T-helper 2 cell treated with Interferon-gamma antibody and Interleukin-4, amounts not matched to agents 5 μg/mL and 100 μg/mL, for 36 hours (primary cell): ENCODE data around the gene CACNA1S.

Experiments used
- DNase-seq: peaks from one replicate; pipeline ENCODE4 v3.0.0; 2021; ENCODE audit warnings: low spot score
- H3K27ac Mint-ChIP-seq: one replicate; pipeline ENCODE4 v1.8.0; 2021; ENCODE audit warnings: mild to moderate bottlenecking, mixed read lengths
- H3K27me3 Mint-ChIP-seq: one replicate; pipeline ENCODE4 v1.8.0; 2021; ENCODE audit warnings: low read depth, mixed read lengths
- H3K36me3 Mint-ChIP-seq: one replicate; pipeline ENCODE4 v1.8.0; 2021; ENCODE audit warnings: low read depth, mixed read lengths
- H3K4me1 Mint-ChIP-seq: one replicate; pipeline ENCODE4 v1.8.0; 2021; ENCODE audit warnings: low read depth, mixed read lengths
- H3K4me3 Mint-ChIP-seq: one replicate; pipeline ENCODE4 v1.8.0; 2022; ENCODE audit warnings: mild to moderate bottlenecking, moderate library complexity, mixed read lengths
- H3K9me3 Mint-ChIP-seq: one replicate; pipeline ENCODE4 v1.8.0; 2021; ENCODE audit warnings: mixed read lengths

The CACNA1S gene

DNA sequence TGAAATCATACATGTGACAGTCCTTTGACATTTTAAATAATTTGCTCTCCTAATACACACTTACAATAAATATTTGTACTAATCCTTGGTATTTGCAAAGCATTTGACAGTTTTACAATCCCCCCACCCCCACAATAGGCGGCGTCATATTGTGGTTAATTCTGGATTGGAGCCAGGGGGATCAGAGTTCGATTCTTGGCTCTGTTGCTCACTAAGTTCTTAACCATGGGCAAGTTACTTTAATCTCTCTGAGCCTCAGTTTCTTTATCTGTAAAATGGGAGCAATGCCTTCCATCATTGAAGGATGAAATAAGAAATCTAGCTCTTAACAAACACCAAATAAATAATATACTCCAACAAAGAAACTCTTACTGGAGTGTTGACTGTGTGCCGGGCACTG is 23.8 kb downstream of the CACNA1S start:
- DNase-seq, result no peak
- H3K27me3 Mint-ChIP-seq, result peaks cover 11% of the 10 kb centered on the region
- no peak overlapping the region for H3K27ac Mint-ChIP-seq
- no peaks in the 10 kb centered on the region for H3K36me3 Mint-ChIP-seq
- no peaks in the 10 kb centered on the region for H3K9me3 Mint-ChIP-seq
- H3K4me3 Mint-ChIP-seq, result no peak overlapping the region
- no peaks in the 10 kb centered on the region for H3K4me1 Mint-ChIP-seq

DNA sequence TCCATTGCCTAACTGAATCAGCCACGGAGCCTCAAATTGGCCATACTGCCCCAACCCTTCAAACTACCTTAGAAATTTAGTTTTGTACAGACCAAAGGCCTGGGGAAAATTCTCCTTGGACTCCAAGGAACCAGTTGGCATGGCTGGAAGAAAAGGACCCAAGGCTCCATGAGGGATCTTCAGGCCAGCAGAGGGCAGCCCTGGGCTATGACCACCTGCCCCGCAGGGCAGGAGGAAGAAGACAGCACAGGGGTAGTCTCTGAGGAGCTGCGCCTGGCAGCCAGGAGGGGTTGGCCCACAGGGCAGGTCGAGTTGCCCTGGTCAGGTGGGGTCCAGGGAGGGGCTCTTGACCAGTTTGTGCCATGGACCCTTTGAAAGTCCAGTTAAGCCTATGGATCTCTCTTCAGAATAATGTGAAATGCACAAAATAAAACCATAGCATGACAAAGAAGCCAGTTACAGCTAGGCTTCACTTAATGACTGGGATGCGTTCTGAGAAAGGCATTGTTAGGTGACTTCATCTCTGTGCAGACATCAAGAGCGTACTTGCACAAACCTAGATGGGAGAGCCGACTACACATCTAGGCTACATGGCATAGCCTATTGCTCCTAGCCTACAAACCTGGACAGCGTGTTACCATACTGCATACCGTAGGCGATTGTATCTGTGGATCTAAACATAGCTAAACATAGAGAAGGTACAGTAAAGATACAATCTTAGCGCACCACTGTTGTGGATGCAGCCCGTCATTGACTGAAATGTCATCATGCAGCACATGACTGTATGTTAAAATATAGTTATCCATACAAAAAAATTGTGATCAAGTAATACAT is 26.1 kb downstream of the CACNA1S start:
- no peaks in the 10 kb centered on the region for H3K36me3 Mint-ChIP-seq
- no peaks in the 10 kb centered on the region for H3K4me1 Mint-ChIP-seq
- peak; percentile 5 for DNase-seq
- no peaks in the 10 kb centered on the region for H3K9me3 Mint-ChIP-seq
- peaks cover 19% of the 10 kb centered on the region for H3K27me3 Mint-ChIP-seq
- H3K4me3 Mint-ChIP-seq, result no peak overlapping the region
- H3K27ac Mint-ChIP-seq, result no peak overlapping the region

DNA sequence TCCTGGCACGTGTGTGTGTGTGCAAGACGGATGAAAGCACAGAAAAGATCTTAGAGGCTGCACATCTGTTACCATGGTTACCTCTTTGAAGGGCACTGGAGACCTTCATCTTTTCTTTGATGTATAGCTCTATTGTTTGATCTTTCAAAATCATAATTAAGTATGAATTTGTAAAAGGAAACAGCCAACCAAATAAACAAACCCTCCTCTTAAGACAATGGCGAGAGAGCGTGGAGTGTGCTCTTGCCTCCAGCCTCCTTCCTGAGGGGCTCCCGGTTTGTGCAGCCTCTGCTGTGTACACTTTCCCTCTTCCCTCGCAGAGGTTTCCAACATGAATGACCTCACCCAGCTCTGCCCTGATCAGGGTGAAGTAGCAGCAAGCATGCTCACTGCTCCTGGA is 27.9 kb downstream of the CACNA1S start:
- Mint-ChIP-seq H3K4me3 (no peak overlapping the region), H3K27ac (no peak overlapping the region), H3K4me1 (no peaks in the 10 kb centered on the region), H3K9me3 (no peaks in the 10 kb centered on the region), H3K27me3 (peaks cover 23% of the 10 kb centered on the region), H3K36me3 (no peaks in the 10 kb centered on the region)
- DNase-seq, result no peak

DNA sequence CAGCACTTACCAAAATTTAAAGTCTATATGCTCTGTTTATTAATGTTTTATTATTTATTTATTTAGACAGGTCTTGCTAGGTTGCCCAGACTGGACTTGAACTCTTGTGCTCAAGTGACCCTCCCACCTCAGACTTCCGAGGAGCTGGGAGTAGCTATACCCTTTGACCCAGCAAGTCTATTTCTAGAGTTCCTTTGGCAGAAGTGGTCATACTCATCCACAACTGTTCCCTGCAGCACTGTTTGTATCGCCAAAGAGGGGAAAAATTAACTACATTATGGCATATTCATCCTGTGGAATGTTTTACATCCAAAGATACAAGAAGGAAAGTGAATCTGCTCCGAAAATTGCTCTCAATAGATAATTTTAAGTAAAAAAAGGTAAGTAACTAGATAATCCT is 28.5 kb downstream of the CACNA1S start:
- Mint-ChIP-seq H3K4me1 (no peaks in the 10 kb centered on the region), H3K27ac (no peak overlapping the region), H3K36me3 (no peaks in the 10 kb centered on the region), H3K9me3 (no peaks in the 10 kb centered on the region), H3K4me3 (no peak overlapping the region), H3K27me3 (peaks cover 23% of the 10 kb centered on the region)
- no peak for DNase-seq

DNA sequence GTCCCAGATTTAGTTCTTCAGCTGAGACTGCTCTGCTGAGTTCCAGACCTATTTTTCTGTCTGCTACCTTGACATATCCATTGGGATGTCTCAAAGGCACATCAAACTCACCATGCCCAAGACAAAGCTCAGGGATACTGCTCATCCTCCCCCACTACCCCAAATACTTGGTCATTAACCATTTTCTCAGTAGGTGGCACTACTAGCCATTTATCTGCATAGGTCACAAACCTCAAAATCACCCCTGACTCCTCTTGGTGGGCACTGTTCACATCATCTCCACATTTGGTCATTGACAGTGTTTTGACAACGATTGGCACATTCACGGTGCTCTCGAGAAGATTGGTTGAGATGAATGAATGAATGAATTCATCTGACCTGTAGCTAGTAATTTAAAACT is 32.1 kb downstream of the CACNA1S start:
- DNase-seq, result no peak
- Mint-ChIP-seq H3K36me3 (no peaks in the 10 kb centered on the region), H3K27me3 (peaks cover 21% of the 10 kb centered on the region), H3K27ac (no peak overlapping the region), H3K9me3 (no peaks in the 10 kb centered on the region), H3K4me1 (no peaks in the 10 kb centered on the region), H3K4me3 (no peak overlapping the region)

DNA sequence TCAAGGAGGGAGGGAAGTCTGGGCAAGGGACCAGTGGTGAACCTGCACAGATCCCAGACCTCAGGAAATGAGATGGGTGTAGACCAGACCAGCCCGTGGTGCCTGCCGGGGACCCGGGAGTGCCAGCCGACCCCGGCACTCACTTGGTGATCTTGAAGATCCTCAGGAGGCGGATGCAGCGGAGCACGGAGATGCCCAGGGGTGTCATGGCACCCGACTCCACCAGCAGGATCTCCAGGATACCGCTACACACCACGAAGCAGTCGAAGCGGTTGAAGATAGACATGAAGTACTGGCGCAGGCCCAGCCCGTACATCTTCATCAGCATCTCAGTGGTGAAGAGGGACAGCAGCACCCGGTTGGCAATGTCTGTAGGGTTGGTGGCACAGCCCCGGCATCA is 34.5 kb downstream of the CACNA1S start:
- Mint-ChIP-seq H3K4me3 (no peak overlapping the region), H3K9me3 (no peaks in the 10 kb centered on the region), H3K36me3 (no peaks in the 10 kb centered on the region), H3K27me3 (peaks cover 8% of the 10 kb centered on the region), H3K27ac (no peak overlapping the region), H3K4me1 (no peaks in the 10 kb centered on the region)
- no peak for DNase-seq

DNA sequence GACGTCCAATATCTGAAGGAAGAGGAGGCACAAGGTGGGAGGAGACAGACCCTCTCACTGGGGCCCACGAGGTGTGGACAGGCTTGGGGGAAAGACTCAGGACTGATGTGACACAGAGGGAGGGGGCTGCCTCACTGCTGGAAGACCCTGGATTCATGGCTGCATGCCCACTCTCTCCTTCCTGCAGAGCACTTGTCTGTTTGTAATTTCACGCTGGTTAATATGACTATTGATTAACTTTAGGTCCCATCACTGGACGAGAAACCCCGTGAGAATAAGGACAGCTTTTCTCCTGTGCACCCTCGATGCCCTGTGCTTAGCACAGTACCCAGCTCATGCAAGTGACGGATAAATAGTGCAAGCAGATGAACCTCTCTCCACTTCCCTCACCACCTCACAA is 35.1 kb downstream of the CACNA1S start:
- no peak for DNase-seq
- Mint-ChIP-seq H3K4me3 (no peak overlapping the region), H3K4me1 (no peaks in the 10 kb centered on the region), H3K27me3 (peaks cover 5% of the 10 kb centered on the region), H3K36me3 (no peaks in the 10 kb centered on the region), H3K27ac (no peak overlapping the region), H3K9me3 (no peaks in the 10 kb centered on the region)

DNA sequence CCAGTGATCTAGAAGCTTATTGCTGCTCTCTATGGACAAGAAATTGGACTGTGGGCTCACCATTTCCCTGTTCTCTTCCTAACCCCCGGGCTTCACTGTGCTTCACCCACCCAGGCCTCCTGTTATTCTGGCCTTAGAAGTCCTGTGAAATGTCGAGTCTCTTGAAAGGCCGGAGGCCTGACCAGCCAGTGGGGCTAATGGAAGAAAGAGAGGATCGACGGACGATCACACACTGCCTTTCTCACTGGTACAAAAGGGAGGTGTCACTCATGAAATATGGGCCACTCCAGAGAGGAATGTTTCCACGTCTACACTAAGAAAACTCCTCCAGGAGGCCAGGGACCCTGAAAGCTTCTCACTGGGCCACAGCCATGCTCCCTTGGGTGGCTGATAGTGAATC is 36.1 kb downstream of the CACNA1S start:
- DNase-seq, result no peak
- Mint-ChIP-seq H3K36me3 (no peaks in the 10 kb centered on the region), H3K27ac (no peak overlapping the region), H3K27me3 (peaks cover 8% of the 10 kb centered on the region), H3K4me3 (no peak overlapping the region), H3K9me3 (no peaks in the 10 kb centered on the region), H3K4me1 (peaks cover 2% of the 10 kb centered on the region)

DNA sequence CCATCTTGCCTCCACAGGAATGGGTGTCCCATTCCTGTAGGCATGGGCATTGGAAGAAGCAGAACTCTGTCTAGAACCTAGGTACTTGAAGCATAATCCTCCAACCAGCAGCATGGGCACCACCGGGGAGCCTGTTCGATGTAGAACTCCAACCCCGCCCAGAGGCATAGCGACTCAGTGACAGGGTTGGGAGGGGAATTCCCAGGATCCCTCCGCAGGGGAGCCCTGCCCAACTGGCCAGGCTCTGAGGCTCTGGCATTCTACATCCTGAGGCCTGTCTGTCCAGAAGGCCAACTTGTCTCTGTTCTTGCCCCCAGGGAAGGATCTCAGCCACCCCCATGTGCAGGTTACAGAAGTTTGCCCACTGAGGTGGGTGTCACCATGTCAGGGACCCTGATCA is 38.2 kb downstream of the CACNA1S start:
- Mint-ChIP-seq H3K9me3 (no peaks in the 10 kb centered on the region), H3K4me1 (peaks cover 2% of the 10 kb centered on the region), H3K4me3 (no peak overlapping the region), H3K27ac (no peak overlapping the region), H3K27me3 (peaks cover 4% of the 10 kb centered on the region), H3K36me3 (no peaks in the 10 kb centered on the region)
- no peak for DNase-seq

DNA sequence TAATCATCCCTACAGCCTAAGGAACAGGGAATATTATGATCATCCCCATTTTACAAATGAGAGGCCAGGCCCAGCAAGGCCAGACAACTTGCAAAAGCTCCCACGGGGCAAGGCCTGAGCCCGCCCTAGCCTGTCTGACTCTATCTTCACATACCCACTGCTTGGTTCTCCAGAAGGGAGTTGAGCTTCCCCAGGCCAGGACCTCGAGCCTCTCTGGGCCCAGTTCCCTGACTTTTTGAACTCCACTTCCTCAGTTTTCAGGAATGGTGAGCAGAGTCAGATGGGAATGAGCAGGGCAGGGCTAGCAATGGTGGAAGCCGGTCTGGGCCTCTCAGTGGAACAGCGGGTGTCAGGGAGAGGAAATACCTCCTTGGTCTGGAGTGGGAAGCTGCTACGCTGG is 39.3 kb downstream of the CACNA1S start:
- DNase-seq, result no peak
- peaks cover 2% of the 10 kb centered on the region for H3K4me1 Mint-ChIP-seq
- H3K27ac Mint-ChIP-seq, result no peak overlapping the region
- no peak overlapping the region for H3K4me3 Mint-ChIP-seq
- peaks cover 4% of the 10 kb centered on the region for H3K27me3 Mint-ChIP-seq
- no peaks in the 10 kb centered on the region for H3K36me3 Mint-ChIP-seq
- no peaks in the 10 kb centered on the region for H3K9me3 Mint-ChIP-seq

DNA sequence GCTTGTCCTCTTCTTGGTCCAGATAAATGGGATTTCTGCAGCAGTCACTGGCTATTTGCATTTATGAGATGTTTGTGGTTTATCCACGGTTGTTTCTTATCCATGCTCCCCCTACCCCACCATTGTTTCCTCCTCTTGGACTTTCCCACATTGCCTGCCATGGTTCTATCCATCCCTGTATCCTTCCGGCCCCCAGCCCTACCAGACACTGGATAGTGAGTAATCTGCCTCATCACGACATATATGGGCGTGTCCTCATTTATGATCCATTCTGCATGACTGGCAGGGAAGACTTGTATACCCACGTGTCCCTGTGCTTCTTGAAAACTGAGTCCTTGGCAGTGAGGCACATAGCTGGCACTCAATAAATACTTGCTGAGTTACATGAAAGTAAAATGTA is 40.1 kb downstream of the CACNA1S start:
- no peak for DNase-seq
- Mint-ChIP-seq H3K4me3 (no peak overlapping the region), H3K4me1 (peaks cover 2% of the 10 kb centered on the region), H3K9me3 (no peaks in the 10 kb centered on the region), H3K27ac (no peak overlapping the region), H3K36me3 (no peaks in the 10 kb centered on the region), H3K27me3 (peaks cover 4% of the 10 kb centered on the region)

DNA sequence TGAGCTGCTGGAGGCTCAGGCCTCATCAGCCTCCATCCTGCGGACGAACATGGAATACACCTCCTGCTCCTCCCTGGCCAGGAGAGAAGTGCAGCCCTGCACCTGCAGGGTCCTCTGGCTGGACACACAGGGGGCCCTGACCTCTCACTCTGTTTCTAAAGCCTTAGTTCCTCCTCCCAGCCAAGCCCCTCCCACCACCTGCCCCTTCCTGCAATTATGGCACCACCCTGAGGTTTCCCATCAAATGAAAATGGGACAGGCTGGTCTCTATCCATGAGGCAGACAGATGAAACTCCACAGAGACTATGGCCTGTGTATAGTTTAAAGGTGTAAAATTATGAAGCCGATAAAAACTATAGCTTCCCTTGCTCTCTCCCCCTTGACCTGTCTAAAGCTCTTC is 42.6 kb downstream of the CACNA1S start:
- Mint-ChIP-seq H3K9me3 (no peaks in the 10 kb centered on the region), H3K36me3 (no peaks in the 10 kb centered on the region), H3K4me3 (no peak overlapping the region), H3K27me3 (peaks cover 6% of the 10 kb centered on the region), H3K4me1 (peaks cover 2% of the 10 kb centered on the region), H3K27ac (no peak overlapping the region)
- DNase-seq, result no peak

DNA sequence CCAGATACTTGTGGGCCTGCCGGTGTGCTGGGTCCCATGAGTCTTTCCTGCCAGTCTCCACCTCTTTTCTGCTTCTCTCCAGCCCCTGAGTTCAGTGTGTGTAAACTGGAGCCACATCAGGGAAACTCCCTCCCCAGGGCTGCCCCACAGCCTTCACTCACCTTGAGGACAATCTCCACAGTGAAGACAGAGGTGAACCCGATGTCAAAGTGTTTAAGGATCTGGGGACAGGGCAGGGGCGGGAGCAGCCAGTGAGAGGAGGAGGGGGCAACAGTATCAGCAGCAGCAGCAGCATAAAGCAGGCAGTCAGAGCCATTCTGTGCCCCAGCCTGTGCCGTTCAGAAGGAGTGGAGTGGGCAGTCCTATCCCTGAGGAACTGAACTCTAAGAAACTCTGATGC is 43.2 kb downstream of the CACNA1S start:
- H3K9me3 Mint-ChIP-seq, result no peaks in the 10 kb centered on the region
- no peak overlapping the region for H3K27ac Mint-ChIP-seq
- H3K4me1 Mint-ChIP-seq, result peaks cover 2% of the 10 kb centered on the region
- DNase-seq, result no peak
- no peak overlapping the region for H3K4me3 Mint-ChIP-seq
- H3K27me3 Mint-ChIP-seq, result peaks cover 6% of the 10 kb centered on the region
- no peaks in the 10 kb centered on the region for H3K36me3 Mint-ChIP-seq

DNA sequence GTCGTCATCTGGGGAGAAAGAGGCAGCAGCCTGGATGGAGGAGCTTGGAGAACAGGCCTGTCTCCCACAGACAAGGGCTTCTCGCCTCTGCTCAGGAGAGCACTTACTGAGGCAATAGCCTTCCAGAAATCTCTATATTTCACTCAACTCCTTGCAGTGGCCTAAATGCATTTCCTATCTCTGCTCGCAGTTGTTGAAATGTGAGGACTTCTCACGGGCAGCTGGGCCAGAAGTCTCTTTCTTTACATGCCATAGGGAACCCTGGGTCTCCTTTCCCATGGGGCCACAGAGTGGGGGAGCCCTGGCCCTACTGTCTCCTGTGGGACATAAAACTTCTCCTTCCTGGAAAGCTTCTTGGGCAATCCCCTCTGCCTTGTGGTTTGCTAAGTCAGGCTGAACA is 45.2 kb downstream of the CACNA1S start:
- peaks cover 6% of the 10 kb centered on the region for H3K27me3 Mint-ChIP-seq
- H3K4me1 Mint-ChIP-seq, result peaks cover 2% of the 10 kb centered on the region
- H3K36me3 Mint-ChIP-seq, result no peaks in the 10 kb centered on the region
- no peak overlapping the region for H3K4me3 Mint-ChIP-seq
- no peak overlapping the region for H3K27ac Mint-ChIP-seq
- no peaks in the 10 kb centered on the region for H3K9me3 Mint-ChIP-seq
- no peak for DNase-seq

DNA sequence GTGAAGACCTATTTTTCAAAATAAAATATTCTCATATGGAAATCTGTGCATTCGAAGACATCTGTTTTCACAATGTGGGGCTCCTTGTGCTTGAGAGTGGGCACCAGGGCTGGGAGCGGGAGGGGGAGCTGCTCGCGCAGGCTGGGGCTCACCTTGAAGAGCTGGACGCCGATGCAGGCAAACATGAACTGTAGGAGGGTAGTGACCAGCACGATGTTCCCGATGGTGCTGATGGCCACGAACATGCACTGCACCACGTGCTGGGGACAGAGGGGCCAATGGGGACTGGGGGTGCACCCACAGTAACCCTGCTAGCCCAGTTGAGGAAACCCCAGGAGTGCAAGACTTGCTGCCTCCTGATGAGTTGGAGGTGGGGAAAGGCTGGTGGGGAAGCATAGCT is 46.5 kb downstream of the CACNA1S start:
- no peak for DNase-seq
- Mint-ChIP-seq H3K4me3 (no peak overlapping the region), H3K27ac (no peak overlapping the region), H3K36me3 (no peaks in the 10 kb centered on the region), H3K9me3 (no peaks in the 10 kb centered on the region), H3K27me3 (peaks cover 2% of the 10 kb centered on the region), H3K4me1 (no peaks in the 10 kb centered on the region)
